ENCODE data around the gene HRH1. TPM values are rescaled to one million over a fixed set of nuclear protein-coding genes. Genes with fewer than 3 reads are reported as not detected.

HRH1 gene
- polyA plus RNA-seq, 1 donor (not counting 4 experiments of a cell fraction or from before 2014, with no cell fraction given), result 13.9 TPM

DNA sequence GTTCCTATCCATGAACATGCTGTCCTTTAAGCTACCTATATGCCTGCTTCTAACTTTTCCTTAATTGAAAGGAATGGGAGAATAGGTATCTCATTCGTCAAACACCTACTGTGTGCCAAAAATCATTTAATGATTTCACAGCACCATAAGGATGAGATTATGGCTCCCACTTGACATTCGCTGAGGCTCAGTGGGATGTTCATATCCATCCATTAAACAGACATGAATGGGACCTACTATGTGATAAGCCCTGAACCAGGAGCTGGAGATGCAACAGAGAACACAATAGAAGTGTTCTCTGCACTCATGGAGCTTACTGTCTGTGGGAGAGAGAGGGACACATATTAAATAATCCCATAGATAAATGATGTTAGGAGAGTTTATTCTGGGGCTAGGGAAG lies 49.7 kb downstream of the HRH1 start:
- Histone ChIP-seq H3K27me3 (ENCODE audit: control insufficient read depth, extremely low read depth, insufficient read depth, low read length) (no peaks in the 10 kb centered on the region), H3K36me3 (ENCODE audit: control insufficient read depth in 2 of 2, extremely low read depth in 1 of 2, insufficient read depth in 2 of 2, low read length in 2 of 2) (peaks cover 0 to 5% of the 10 kb centered on the region in 2 experiments), H3K27ac (ENCODE audit: control insufficient read depth, insufficient read depth, low read length) (no peak overlapping the region), H3K4me2 (ENCODE audit: control insufficient read depth, extremely low read depth, insufficient read depth, low read depth, low read length) (no peak overlapping the region), H4K20me1 (ENCODE audit: control insufficient read depth, extremely low read depth, insufficient read depth, low read length) (no peaks in the 10 kb centered on the region), H3K9me3 (ENCODE audit: control insufficient read depth, low read depth, low read length) (no peaks in the 10 kb centered on the region), H3K9ac (ENCODE audit: control insufficient read depth, extremely low read depth, insufficient read depth, low read length) (no peak overlapping the region), H3K4me3 (ENCODE audit: control insufficient read depth in 2 of 3, extremely low read depth in 1 of 3, insufficient read depth in 2 of 3, low read depth in 1 of 3, low read length in 3 of 3) (no peak overlapping the region), H3K4me1 (ENCODE audit: control insufficient read depth, extremely low read depth, insufficient read depth, low read length) (peaks cover 39% of the 10 kb centered on the region), H3K9me1 (ENCODE audit: control insufficient read depth, extremely low read depth, insufficient read depth, low read length) (no peaks in the 10 kb centered on the region), H3K79me2 (ENCODE audit: control insufficient read depth, insufficient read depth, low read length) (no peaks in the 10 kb centered on the region), H2AFZ (ENCODE audit: control insufficient read depth, low read length) (no peak overlapping the region)
- DNase-seq (ENCODE audit: low read depth, low spot score) (no peak), FAIRE-seq (no peak)
- dilution Hi-C loops (cut with MboI; ENCODE audit: extremely low pct_ligation_motif_present, low sequenced_read_pairs), result loop anchor here (10.0 kb wide), 2 partner anchors 149 to 239 kb away; no protein-coding TSS in a partner anchor
- TF ChIP-seq EZH2 (IDR thresholded peaks at IDR 0.05; ENCODE audit: low read length), result no peak
- TF ChIP-seq CTCF (optimal IDR thresholded peaks at IDR 0.05 in 1 of 3, IDR thresholded peaks at IDR 0.05 in 1 of 3, conservative IDR thresholded peaks at IDR 0.05 in 1 of 3; ENCODE audit: extremely low read depth in 1 of 3, insufficient read depth in 2 of 3, low read length in 3 of 3), result no peak

GRCh38 chr3:11204697-11205348 lies 50.5 kb downstream of the HRH1 start:
- FAIRE-seq (no peak), DNase-seq (ENCODE audit: low read depth, low spot score) (no peak)
- no peak for TF ChIP-seq EZH2 (IDR thresholded peaks at IDR 0.05; ENCODE audit: low read length)
- TF ChIP-seq CTCF (optimal IDR thresholded peaks at IDR 0.05 in 1 of 3, IDR thresholded peaks at IDR 0.05 in 1 of 3, conservative IDR thresholded peaks at IDR 0.05 in 1 of 3; ENCODE audit: extremely low read depth in 1 of 3, insufficient read depth in 2 of 3, low read length in 3 of 3), result no peak
- no peaks in the 10 kb centered on the region for H3K9me1 ChIP-seq (ENCODE audit: control insufficient read depth, extremely low read depth, insufficient read depth, low read length)
- dilution Hi-C loops (cut with MboI; ENCODE audit: extremely low pct_ligation_motif_present, low sequenced_read_pairs), result loop anchor here (10.0 kb wide), 2 partner anchors 150 to 240 kb away; no protein-coding TSS in a partner anchor
- H3K36me3 ChIP-seq (ENCODE audit: control insufficient read depth in 2 of 2, extremely low read depth in 1 of 2, insufficient read depth in 2 of 2, low read length in 2 of 2), result peaks cover 6 to 7% of the 10 kb centered on the region in 2 experiments
- H3K4me1 ChIP-seq (ENCODE audit: control insufficient read depth, extremely low read depth, insufficient read depth, low read length), result peaks cover 32% of the 10 kb centered on the region
- no peak overlapping the region for H3K27ac ChIP-seq (ENCODE audit: control insufficient read depth, insufficient read depth, low read length)
- H4K20me1 ChIP-seq (ENCODE audit: control insufficient read depth, extremely low read depth, insufficient read depth, low read length), result no peaks in the 10 kb centered on the region
- no peak overlapping the region for H3K4me2 ChIP-seq (ENCODE audit: control insufficient read depth, extremely low read depth, insufficient read depth, low read depth, low read length)
- H3K9ac ChIP-seq (ENCODE audit: control insufficient read depth, extremely low read depth, insufficient read depth, low read length), result no peak overlapping the region
- H3K9me3 ChIP-seq (ENCODE audit: control insufficient read depth, low read depth, low read length), result no peaks in the 10 kb centered on the region
- no peak overlapping the region for H3K4me3 ChIP-seq (ENCODE audit: control insufficient read depth in 2 of 3, extremely low read depth in 1 of 3, insufficient read depth in 2 of 3, low read depth in 1 of 3, low read length in 3 of 3)
- peaks cover 1% of the 10 kb centered on the region for H3K79me2 ChIP-seq (ENCODE audit: control insufficient read depth, insufficient read depth, low read length)
- H3K27me3 ChIP-seq (ENCODE audit: control insufficient read depth, extremely low read depth, insufficient read depth, low read length), result no peaks in the 10 kb centered on the region
- no peak overlapping the region for H2AFZ ChIP-seq (ENCODE audit: control insufficient read depth, low read length)

Measured in keratinocyte (primary cell).